Tibial artery (tissue), 4 donors: ENCODE measurements around the gene CLDN4.

Experiments used
- DNase-seq, 2 donors: peaks; one replicate each; pipeline ENCODE4 v3.0.0-alpha.2; 2019
- H3K27ac ChIP-seq, 2 donors: fragments of 200-600 bp; sonication (generic) in 1 of 2; 1 replicate in 1 of 2; 2 replicates in 1 of 2; pipeline ENCODE4 v1.5.1; 2018 to 2019; ENCODE audit warnings: mild to moderate bottlenecking in 1 of 2
- H3K27me3 ChIP-seq, 2 donors: fragments of 200-600 bp; sonication (generic) in 1 of 2; one replicate each; pipeline versions ENCODE4 v1.5.1 to v1.6.0; 2016 to 2019
- H3K36me3 ChIP-seq, 3 donors: fragments of 200-600 bp; sonication (generic) in 2 of 3; one replicate each; pipeline ENCODE4 v1.5.1; 2016 to 2019; ENCODE audit warnings: mild to moderate bottlenecking in 2 of 3
- H3K4me1 ChIP-seq, 4 donors: fragments of 200-600 bp; sonication (generic) in 2 of 4; 1 replicate in 3 of 4; 2 replicates in 1 of 4; pipeline ENCODE4 v1.5.1; 2016 to 2019
- H3K4me3 ChIP-seq, 2 donors: fragments of 200-600 bp; sonication (generic) in 1 of 2; 1 replicate in 1 of 2; 2 replicates in 1 of 2; pipeline ENCODE4 v1.5.1; 2018 to 2019; ENCODE audit warnings: mild to moderate bottlenecking in 2 of 2
- H3K9me3 ChIP-seq, 3 donors: fragments of 200-600 bp; sonication (generic) in 1 of 3; one replicate each; pipeline ENCODE4 v1.5.1; 2016 to 2019
- intact Hi-C: fragments of 100-400 bp; cut with DNase I; formaldehyde crosslinking; loops from one replicate; pipeline ENCODE4 v1.15.0; 2023; ENCODE audit warnings: low total_unique reads
- TF ChIP-seq, protein P1 (sequence below), 2 experiments: fragments of 200-600 bp in 1 of 2; fragments of 450-650 bp in 1 of 2; IDR thresholded peaks; one replicate each; pipeline ENCODE4 v1.5.1; 2017 to 2019; ENCODE audit warnings: antibody characterized with exemption in 2 of 2, mild to moderate bottlenecking in 1 of 2, moderate library complexity in 1 of 2

CLDN4 gene

DNA sequence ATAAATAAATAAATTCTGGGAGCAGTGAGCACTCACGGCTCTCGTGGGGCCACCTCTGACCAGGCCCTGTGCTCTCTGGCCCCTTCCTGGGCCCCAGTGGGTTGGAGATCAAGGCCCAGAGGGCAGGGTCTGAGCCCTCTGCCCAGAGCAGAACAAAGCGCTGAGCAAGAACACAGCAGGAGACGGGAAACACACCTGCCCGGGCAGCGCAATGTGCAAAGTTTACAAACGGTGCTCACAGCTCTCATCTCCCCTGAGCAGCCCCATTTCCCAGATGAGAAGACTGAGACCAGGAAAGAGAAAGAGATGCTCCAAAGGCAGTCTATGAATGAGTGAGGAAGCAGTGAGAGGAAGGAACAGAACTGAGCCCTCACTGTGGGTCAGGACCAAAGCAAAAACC is 8.5 kb downstream of the CLDN4 start:
- Histone ChIP-seq H3K36me3 (no peaks in the 10 kb centered on the region), H3K4me1 (peaks cover 0 to 20% (median 10%) of the 10 kb centered on the region in 4 donors), H3K4me3 (no peak overlapping the region), H3K9me3 (no peaks in the 10 kb centered on the region), H3K27ac (no peak overlapping the region), H3K27me3 (peaks cover 0 to 3% of the 10 kb centered on the region in 2 donors)
- TF ChIP-seq, protein P1, sequence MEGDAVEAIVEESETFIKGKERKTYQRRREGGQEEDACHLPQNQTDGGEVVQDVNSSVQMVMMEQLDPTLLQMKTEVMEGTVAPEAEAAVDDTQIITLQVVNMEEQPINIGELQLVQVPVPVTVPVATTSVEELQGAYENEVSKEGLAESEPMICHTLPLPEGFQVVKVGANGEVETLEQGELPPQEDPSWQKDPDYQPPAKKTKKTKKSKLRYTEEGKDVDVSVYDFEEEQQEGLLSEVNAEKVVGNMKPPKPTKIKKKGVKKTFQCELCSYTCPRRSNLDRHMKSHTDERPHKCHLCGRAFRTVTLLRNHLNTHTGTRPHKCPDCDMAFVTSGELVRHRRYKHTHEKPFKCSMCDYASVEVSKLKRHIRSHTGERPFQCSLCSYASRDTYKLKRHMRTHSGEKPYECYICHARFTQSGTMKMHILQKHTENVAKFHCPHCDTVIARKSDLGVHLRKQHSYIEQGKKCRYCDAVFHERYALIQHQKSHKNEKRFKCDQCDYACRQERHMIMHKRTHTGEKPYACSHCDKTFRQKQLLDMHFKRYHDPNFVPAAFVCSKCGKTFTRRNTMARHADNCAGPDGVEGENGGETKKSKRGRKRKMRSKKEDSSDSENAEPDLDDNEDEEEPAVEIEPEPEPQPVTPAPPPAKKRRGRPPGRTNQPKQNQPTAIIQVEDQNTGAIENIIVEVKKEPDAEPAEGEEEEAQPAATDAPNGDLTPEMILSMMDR (IDR thresholded peaks at IDR 0.05), result no peak
- intact Hi-C loops, result no loop called here
- DNase-seq, result no peak

DNA sequence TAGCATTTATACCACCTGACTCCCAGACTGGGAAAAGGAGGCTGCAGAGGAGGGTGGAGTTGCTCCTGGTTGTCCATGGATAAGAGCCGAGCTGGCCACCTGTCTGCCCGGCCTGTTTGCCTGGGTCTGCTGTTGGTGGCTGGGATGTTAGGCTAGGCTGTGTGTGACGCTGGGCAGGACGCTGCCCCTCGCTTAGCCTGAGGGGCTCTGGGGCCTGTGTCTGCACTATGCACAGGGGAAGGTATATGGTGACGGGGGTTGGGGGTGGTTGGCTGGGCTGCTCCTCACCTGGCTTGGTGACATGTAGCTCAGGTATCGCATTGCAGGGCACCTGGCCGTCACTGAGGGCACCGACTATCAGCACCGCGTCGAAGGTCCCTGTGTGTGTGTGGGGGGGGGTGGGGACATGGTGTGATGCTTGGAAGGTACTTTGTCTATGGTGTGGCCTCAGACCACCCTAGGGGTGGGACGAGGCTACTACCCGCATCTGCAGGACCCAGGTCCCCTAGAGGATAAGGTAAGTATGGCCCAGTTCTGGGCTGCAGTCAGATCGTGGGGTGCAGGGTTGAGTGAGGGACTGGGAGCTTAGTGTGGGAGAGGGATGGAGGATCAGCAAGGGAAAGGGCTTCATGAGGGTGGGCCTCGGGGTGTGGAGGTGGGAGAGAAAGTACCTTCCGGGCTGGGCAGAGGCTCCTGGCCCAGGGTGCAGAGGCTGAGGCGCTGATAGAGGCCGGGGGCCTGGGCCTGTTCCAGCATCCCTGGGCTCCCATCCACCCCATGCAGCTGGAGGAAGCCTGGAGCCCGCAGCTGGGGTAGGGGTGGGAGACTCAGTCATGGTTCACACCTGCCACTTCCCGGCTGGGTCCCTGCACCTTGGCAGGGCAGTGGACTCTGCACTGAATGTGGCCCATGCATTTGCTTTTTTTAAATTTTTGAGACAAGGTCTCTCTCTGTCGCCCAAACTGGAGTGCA is 9.2 kb downstream of the CLDN4 start:
- no peak overlapping the region for H3K4me3 ChIP-seq
- no peaks in the 10 kb centered on the region for H3K9me3 ChIP-seq
- TF ChIP-seq, protein P1 (IDR thresholded peaks at IDR 0.05), result no peak
- intact Hi-C loops, result loop anchor here (10.0 kb wide), 1 partner anchor 85 kb away; no protein-coding TSS in a partner anchor
- no peaks in the 10 kb centered on the region for H3K36me3 ChIP-seq
- H3K27me3 ChIP-seq, result peaks cover 0 to 3% of the 10 kb centered on the region in 2 donors
- H3K27ac ChIP-seq, result no peak overlapping the region
- DNase-seq, result no peak
- peaks cover 0 to 20% (median 10%) of the 10 kb centered on the region in 4 donors for H3K4me1 ChIP-seq

DNA sequence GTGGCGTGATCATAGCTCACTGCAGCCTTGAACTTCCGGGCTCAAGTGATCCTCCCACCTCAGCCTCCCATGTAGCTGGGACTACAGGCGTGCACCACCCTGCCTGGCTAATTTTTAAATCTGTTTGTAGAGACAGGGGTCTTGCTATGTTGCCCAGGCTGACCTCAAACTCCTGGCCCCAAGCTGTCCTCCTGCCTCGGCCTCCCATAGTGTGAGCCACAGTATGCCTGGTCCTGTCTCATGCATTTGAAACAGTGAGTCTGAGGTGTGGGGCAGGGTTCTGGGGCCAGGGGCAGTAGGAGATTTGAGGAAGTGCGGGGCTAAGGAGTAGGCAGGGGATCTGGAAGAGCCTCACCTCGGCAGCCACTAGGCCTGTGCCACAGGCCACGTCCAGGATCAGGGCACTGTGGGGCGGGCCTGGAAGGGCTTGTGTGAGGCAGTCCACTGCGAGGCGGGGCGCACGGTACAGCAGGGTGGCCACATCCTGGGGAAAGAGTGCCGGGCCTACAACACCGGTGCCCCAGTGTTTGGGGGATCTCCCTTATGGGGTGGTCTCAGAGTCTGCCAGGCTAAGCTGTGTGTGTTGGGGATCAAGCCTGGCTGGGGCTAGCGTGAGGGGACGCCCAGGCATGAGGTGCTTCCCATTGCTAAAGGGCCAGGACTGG is 10.1 kb downstream of the CLDN4 start:
- intact Hi-C loops, result loop anchor here (10.0 kb wide), 1 partner anchor 86 kb away; no protein-coding TSS in a partner anchor
- Histone ChIP-seq H3K27ac (no peak overlapping the region), H3K27me3 (peaks cover 0 to 3% of the 10 kb centered on the region in 2 donors), H3K36me3 (no peaks in the 10 kb centered on the region), H3K4me3 (no peak overlapping the region), H3K9me3 (no peaks in the 10 kb centered on the region), H3K4me1 (peaks cover 0 to 20% (median 10%) of the 10 kb centered on the region in 4 donors)
- TF ChIP-seq, protein P1 (IDR thresholded peaks at IDR 0.05), result no peak
- no peak for DNase-seq

DNA sequence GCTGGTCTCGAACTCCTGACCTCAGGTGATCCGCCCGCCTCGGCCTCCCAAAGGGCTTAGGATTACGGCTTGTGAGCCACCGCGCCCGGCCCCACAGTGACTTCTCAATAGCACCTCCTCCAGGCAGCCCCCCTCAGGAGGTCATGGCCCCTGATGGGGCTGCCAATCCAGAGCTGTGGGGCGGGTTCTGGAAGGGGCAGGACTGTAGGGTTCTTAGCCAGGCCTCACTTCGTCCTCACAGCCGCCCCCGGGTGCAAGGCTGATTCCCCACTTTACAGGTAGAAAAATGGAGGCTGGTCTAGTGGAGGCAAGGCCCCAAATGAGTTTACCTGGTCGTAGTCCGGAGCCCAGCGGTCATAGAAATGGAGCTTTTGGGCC is 10.9 kb downstream of the CLDN4 start:
- peak overlapping the region; percentile 73 to 85 for H3K4me3 ChIP-seq
- H3K9me3 ChIP-seq, result no peaks in the 10 kb centered on the region
- intact Hi-C loops, result loop anchor here (10.0 kb wide), 1 partner anchor 87 kb away; no protein-coding TSS in a partner anchor
- H3K36me3 ChIP-seq, result no peaks in the 10 kb centered on the region
- peaks cover 0 to 3% of the 10 kb centered on the region in 2 donors for H3K27me3 ChIP-seq
- DNase-seq, result no peak
- H3K4me1 ChIP-seq, result peaks cover 0 to 20% (median 10%) of the 10 kb centered on the region in 4 donors
- peak overlapping the region; percentile 77 to 81 for H3K27ac ChIP-seq
- TF ChIP-seq, protein P1 (IDR thresholded peaks at IDR 0.05), result no peak

DNA sequence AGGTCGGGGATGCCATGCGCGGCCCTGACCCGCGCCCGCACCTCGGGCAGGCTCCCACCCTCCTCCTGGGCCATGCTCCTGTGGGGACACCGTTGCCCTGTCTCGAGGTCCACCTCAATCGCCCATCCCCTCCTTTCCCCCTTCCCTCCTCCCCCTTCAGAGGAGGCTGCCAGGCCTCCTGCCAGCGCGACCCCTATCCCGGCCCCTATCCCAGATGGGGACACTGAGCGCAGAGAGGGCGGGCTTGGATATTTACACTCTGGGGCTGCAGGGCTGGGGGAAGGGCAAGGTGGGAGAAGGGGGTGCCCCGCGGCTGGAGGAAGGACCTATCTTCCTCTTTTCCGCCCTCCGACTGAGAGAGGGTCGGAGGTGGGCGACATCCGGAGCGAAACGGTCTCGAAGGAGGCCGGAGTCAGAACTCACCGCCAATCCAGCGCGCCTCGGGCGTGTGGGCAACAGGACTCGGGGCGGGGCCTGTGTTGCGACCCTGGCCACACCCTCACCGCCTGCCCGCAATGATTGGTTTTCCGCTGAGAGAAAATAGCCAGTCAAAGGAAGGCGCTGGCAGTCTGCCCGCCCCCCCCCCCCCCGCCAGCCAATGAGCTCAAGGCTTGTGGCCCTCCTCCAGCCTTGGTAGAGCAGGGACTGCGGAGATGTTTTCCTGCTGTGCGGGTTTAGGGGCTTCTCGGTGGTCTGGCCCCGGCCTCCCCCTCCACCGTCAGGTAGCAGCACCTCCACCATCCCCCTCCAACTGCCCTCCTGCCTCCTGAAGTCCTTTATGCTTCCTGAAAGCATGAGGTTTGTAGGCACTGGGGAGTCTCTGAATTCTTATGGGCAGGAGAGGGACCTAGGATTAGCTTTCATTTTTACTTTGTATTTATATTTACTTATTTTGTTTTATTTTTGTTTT is 11.5 kb downstream of the CLDN4 start, which contains the start of gene METTL27:
TSS of gene METTL27 (minus strand) at position 450 of the 910 bp plus-strand sequence. CDS start at position 74, 376 bp downstream.
- peak within 1 kb of the TSS; percentile 77 to 81 for H3K27ac ChIP-seq
- H3K27me3 ChIP-seq, result peaks cover 0 to 3% of the 10 kb centered on the region in 2 donors
- H3K4me3 ChIP-seq, result peak within 1 kb of the TSS; percentile 73 to 85
- no peaks in the 10 kb centered on the region for H3K9me3 ChIP-seq
- peaks cover 0 to 20% (median 10%) of the 10 kb centered on the region in 4 donors for H3K4me1 ChIP-seq
- TF ChIP-seq, protein P1 (IDR thresholded peaks at IDR 0.05), result no peak
- intact Hi-C loops, result loop anchor here (10.0 kb wide), 1 partner anchor 88 kb away; no protein-coding TSS in a partner anchor
- DNase-seq, result peak; percentile 95 to 97
- H3K36me3 ChIP-seq, result no peaks in the 10 kb centered on the region
